HPDE6-E6E7 (cell line): ENCODE measurements around the gene LIN54.
"Not testable (repeated sequence)": the region's sequence is repeated elsewhere in the genome, so short reads cannot be mapped to it uniquely, and the experiment has no call there.

Experiments used
- DNase-seq: peaks from one replicate; pipeline ENCODE4 v3.0.0; 2011; ENCODE audit warnings: missing footprints; ENCODE audit errors: extremely low spot score

The LIN54 gene

DNA sequence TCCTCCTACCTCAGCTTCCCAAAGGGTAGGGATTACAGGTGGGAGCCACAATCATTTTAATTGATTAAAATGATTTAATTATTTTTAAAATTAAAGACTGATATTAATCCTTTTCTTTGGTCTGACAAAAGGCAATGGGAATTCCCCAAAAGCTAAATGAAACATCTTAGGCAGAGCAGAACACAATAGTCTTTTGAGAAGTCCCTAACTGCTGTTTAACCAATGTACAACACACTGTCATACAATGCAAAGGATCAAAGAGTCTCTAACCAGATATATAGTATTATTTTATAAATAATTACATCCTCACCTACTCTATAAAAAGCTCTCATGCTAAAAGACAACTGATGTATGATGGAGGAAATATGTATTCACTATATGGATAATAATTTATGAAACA, 63.1 kb downstream of the LIN54 start:
- no peak for DNase-seq

DNA sequence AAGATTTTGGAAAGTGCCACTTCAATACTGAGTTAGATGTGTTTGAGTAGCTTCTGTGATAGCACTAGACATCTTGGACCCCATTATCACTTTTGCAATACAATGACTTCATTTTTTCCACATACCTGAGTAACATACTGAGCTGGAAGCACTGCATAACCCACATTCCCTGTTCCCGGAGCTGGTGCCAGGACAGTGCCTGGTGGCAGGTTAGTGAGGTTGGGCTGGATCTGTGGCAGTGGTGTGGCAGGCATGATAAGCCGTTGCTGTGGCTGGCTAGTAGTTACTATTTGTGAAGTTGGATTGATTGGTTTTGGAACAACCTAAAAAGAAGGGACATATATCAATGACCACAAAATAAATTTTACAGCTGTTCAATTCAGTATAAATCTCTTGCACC, 71.2 kb downstream of the LIN54 start:
- DNase-seq = no peak

DNA sequence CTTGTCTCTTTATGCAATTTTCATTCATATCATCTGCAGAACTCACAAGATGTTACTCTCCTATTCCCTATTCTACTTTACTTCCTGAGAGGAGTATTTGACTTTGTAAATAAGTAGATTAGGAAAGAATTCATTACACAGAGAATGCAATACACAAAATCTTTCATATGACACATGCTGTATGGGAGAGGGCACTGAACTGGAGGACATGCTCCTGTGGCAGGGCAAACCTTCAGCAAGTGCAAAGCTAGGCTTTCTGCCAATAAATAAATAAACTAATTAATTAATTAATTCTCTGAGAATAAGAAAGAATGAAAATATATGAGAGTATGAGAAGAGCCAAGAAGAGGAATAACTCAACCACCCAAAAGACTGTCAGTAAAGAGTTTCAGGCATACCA, 76.2 kb downstream of the LIN54 start:
- DNase-seq = no peak

DNA sequence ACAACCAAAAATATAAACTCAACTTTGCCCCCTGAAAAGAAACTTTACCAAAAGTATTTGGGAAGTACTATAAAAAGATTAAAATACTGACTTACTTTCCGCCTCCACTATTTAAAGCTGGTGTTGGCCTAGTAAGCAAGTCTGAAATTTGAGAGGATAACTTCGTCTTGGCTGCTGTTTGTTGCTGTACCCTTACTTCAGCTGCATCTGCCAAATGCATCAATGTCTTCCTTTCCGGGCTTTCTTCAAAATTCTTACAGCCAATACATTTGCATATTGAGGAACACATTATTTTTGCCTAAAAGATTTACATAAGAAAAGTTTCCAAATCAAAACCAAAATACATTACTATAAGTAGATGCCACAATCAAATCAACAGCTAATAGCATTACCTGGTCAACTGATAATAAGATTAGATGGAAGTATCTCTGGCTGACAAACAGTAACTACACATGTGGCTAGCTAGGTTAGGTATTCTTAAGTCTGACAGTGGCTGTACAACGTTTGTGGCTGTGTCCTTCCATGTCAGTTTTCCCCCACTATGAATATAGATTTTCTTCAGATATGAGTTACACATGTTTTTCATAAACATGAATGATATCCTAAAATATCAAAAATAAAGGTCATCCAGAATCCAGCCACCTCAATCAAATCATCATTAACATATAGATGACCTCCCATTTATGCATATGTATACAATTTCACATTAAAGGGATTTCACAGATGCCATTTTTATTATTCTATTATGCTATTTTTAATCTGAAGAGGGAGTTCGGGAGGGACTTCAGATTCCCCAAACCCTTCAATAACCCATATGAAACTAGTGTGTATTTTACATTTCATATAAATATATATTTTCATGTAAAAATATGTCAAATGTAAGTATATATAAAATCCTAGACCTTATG, 79.5 kb downstream of the LIN54 start:
- no peak for DNase-seq

DNA sequence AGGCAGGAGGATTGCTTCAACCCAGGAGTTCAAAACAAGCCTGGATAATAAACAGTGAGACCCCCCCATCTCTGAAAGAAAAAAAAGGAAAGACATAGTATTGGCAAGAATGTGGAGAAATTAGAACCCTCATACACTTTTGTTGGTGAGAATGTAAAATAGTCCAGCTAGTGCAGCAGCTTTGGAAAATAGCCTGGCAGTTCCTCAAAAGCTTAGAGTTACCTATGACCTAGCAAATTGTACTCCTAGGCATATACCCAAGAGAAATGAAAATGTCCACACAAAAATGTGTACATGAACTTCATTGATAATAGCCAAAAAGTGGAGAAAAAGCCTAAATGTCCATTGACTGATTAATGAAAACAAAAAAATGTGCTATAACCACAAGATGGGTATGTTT, 88.8 kb downstream of the LIN54 start:
- DNase-seq = no peak

DNA sequence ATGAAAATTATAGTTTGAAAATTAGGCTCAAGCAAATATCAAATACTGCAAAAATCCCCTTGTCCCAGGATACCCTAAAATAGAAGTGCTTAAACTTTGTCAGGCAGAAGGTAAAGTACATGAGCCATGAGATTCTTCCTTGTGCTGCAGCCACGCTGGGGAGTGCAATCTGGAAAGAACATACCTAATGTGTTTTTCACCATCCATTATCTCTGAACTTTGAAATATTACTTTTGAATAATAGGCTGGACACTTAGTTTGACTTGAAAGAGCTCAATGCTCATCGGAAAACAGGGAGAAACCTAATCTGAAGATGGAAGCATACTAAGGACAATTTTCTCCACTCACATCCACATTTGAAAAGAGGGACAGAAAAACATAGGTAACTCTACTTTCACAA, 91.2 kb downstream of the LIN54 start:
- DNase-seq = no peak

DNA sequence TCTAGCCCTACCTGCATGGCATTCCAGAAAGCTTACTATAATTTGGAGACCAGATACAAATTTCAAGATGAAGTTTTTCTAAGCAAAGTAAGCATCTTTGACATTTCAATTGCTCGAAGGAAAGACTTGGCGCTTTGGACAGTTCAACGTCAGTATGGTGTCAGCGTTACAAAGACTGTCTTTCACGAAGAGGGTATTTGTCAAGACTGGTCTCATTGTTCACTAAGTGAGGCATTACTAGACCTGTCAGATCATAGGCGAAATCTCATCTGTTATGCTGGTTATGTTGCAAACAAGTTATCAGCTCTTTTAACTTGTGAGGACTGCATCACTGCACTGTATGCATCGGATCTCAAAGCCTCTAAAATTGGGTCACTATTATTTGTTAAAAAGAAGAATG, 92.5 kb downstream of the LIN54 start:
- DNase-seq = no peak

DNA sequence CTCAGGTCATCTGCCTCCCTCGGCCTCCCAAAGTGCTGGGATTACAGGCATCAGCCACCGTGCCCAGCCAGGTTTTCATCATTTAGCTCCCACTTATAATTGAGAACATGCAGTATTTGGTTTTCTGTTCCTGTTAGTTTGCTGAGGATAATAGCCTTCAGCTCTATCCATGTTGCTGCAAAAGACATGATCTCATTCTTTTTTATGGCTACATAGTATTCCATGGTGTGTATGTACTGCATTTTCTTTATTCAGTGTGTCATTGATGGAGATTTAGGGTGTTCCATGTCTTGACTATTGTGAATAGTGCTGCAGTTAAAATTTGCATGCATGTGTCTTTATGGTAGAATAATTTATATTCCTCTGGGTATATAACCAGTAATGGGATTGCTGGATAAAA, 96.7 kb downstream of the LIN54 start:
- DNase-seq = not testable (repeated sequence)

DNA sequence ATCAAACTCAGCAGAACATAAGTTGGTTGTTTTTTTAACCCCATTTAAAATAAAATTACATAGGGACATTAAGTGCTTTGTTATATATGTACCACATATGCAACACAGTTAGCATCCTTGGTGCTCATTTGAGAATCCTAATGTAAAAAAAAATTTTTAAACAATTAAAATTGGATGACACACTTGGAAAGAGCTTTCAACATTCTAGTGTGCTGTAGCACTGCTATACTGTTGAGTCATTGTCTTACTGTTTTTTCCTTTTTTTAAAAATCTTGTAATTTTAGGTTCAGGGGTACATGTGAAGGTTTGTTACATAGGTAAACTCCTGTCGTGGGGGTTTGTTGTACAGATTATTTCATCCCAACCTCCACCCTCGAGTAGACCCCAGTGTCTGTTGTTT, 97.3 kb downstream of the LIN54 start:
- DNase-seq = no peak

DNA sequence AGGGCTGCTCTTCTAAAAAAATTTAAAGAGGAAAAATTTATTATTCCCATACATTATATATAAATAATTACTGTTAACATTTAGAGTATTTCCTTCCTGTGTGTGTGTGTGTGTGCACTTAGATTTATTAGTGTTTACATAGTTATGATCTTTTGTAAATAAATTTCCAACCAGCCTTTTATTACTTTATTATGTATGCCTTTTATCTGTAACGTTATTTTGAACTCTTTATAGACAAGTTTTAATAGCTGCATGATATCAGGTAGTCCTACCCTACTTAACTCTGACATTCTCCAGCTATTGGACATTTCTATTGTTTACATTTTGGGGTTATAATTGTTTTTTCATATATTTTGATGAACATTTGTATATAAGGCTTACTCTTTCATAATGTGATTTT, 101.3 kb downstream of the LIN54 start:
- no peak for DNase-seq

DNA sequence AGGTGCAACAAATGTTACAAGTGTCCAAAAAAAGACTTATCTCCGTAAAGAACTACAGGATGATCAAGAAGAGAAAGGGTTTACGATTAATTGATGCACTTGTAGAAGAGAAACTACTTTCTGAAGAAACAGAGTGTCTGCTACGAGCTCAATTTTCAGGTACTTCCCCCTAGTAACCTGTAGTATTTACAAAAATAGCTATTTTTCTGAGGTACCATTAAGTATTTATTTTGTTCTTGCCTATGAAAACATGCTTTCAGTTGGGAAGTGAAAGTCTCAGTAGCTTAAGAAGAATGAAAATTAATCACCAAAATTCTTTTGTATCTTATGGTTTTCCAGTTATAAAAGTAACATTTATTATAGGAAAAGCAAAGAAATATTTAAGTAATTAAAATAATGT, 104.2 kb downstream of the LIN54 start:
- no peak for DNase-seq

DNA sequence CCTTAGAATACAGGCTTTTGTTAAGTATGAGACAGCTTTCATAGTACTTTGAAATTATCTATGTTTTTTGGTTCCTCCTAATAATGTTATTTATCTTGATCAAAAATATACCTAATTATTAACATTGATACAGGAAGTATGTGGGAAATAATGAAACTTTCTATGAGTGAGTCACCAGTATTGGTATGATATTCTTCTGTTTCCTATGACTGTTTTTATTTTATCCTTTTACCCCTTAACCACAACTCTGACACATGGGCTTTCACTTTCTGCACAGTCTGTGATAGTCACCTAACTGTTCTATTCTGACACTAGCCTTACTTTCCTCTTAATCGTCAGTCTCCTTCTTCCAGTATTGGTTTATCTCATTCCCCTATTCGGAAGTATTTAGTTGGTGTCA, 105.4 kb downstream of the LIN54 start:
- DNase-seq = peak; percentile 42

DNA sequence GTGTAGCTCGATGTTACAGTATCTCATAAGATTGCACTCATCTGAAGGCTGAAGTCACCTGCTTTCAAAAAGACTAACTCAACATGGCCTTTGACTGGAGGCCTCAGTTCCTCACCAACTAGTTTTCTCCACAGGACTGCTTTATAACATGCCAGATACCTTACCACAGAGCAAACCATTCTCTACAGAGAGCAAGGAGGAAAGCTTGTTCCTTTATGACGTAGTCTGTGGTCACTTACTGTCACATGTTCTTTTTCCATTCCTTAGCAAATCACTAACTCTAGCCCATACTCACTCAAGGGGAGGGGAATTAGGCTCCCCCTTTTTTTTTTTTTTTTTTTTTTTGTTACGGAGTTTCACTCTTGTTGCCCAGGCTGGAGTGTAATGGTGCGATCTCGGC, 106.9 kb downstream of the LIN54 start:
- DNase-seq = no peak

DNA sequence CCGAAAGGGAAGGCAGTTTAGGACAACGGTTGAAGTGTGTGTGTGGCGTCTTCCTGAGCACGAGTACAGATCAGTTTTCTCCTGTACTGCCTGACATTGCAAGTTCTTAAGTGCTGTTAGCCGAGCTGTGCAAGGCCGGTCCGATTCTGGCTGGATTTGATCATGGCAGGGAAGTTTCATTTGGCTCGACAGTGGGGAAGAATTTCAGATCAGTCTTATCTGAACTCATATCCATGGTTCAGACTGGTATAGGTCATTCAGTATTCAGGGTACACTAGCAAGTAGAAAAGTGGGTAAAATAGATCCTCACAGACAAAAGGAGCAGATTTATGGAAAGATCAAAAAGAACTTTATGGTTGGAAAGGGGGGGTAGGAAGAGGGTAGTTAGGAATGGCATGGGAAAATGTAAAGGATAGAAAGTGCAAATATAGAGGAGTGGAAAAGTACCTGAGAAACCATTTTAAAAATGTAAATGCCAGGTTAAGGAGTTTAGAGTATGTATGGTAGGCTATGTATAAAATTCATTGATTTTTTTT, 109.4 kb downstream of the LIN54 start:
- DNase-seq = no peak

DNA sequence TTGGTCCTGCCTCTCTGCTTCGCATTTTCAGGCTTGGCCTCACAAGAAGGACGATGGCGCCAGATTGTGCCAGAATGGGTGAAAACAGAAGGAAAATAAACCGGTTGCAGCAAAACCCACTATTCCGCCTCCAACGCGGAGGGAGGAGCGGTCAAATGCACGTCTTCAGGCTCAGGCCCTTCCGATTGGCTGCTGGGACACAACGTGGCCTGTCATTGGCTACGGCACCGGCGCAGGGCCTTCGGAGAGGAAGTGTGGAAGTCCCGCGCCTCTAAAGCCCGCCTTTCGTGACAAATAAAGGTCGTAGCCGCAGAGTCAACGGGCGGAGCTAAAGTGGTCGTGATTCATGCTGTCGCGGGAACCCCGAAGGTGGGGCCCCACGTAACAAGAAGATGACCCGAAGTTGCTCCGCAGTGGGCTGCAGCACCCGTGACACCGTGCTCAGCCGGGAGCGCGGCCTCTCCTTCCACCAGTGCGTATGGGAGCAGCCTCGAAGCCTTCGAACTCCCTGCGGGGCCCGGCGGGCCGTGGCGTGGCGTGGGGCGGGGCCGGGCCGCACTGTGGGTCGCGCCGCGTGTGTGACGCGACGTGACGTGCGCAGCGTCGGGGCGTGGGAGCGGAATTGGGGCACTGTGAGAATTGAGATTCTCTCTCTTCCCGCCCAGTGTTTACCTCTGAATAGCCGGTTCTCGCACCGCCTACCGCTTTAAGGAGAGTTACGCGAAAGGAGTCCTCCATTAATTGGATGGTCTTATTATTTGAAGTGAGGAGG, 110.0 kb downstream of the LIN54 start, which contains the start of gene THAP9:
Gene THAP9, plus strand, starts transcription at position 325 of the 772 bp plus-strand sequence. Its CDS starts 68 bp downstream, at position 393.
- peak; percentile 88 for DNase-seq

DNA sequence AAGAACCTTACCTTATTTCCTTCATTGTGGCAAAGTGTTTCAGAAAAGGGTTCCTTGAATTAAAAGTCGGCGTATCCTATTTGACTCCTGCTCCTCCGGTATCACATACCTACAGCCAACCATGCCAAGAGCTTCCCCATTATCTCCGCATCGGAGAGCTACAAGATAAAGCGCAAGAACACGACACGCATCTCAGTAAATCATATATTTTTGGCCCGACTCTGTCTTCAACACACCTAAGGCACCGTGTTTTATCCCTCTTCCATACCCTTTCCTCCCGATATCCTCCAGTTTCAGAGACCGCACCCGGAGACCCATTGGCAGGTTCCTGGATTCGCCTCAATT, 110.6 kb downstream of the LIN54 start:
- DNase-seq = no peak

DNA sequence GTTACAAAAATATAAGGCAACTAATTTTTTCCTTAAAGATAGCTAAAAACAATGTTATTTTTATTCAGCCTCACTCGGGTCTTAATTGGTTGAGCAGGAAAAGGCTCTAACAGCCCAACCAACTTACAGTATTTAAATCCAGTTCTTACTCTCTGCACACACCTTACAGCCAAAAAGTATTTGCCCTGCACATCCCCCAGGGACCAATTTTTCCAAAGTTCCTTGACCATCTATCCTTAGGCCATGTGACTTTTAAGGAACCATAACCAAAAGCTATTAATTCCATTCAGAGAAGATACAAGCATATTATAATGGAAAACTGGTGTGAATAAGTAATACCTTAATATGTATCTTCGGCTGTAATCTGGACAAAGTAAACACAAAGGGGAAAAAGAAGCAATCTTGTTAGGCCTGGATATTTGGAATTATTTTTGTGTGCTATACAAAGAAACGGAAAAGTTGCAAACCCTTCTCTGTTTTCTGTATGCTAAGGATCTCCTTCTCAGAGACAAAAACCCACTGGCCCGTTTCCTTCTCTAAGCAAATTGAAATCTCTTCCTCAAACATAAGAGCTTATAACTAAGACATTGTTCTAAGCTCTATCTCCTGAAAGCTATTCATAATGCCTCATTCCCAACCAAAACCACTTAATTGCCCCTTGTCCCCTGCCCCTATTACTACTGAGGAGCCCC, 111.1 kb downstream of the LIN54 start:
- DNase-seq = no peak

DNA sequence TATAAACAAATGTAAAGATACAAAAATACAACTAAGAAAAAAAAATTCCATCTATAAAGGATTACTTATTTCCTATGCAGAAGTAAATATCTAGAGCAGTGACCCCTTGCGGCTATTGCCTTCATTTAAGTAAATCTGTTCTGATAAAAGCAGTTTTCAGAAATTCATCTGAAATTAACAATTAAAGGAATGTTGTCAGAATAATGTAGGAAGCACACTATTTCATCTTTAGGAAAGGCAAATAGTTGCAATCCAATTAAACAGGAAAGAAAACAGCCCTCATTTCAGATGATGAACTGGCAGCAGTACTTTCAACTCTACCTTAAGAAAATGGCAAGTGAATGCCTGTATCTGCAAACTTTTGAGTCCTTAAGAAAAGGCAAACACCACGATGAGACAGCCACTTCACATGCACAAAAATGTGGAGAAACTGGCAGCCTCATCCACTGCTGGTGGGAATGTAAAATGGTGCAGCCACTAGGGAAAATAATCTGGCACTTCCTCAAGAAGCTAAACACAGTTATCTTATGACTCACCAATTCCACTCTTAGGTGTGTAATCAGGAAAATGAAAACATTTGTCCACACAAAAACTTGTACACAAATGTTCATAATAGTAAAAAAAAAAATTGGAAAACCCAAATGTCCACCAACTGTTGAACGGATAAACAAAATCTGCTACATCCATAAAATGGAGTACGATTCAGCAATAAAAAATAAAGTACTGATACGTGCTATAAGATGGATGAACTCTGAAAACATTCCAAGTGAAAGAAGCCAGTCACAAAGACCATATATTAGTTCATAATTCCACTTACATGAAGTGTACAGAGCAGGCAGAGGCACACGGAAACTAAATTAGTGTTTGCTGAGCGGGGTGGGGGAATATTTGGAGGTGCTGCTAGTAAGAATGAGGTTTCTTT, 112.0 kb downstream of the LIN54 start:
- no peak for DNase-seq

DNA sequence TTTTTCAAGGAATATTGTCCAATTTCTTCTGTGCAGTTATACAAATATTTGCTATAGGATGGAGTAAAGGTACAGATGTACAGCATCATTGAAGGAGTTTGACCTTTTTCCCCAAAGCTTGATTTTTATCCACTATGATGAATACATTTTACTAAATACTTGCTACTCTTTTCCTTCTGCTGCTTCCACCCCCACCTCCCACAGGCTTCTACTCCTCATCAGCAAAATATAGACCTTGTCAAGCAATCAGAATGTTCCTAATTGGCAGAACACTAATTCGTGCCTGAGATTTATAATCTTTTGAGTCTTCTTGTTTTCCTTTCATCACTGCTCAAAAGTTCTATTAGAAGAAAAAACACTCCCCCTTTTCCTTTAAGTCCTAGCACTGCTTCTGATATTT, 113.9 kb downstream of the LIN54 start:
- DNase-seq = no peak

DNA sequence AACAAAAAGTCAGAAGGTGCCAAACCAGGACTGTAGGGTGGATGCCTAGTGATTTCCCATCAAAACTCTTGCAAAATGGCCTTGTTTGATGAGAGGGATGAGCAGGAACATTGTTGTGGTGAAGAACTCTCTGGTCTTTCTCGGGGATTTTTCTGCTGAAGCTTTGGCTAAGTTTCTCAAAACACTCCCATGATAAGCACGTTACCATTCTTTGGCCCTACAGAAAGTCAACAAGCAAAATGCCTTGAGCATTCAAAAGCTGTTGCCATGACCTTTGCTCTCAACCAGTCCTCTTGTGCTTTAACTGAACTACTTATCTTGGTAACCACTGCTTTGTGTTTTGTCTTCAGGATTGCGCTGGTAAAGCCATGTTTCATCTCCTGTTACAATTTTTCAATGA, 116.7 kb downstream of the LIN54 start:
- no peak for DNase-seq

DNA sequence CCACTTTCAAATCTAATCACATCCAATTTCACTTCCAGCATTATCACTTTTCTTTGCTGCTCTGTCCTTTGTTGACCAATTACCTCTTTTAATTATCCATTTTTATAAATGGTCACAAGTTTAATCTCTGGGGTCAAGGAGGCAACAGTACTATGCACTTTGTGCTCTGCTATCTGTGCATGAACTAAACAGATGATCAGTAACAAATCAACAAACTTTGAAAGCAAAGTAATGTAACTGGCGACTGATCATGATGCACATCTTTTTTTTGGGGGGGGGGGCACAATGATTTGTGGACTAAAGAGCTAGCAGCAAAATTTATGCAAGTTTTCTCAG, 118.2 kb downstream of the LIN54 start:
- DNase-seq = no peak
